HG03342 (cell line): ENCODE results near the gene ESRP2.

Source experiments
- ATAC-seq: cut with Tn5 transposase; IDR thresholded peaks from one replicate; pipeline ENCODE4 v1.9.1; 2021; ENCODE audit warnings: mild to moderate bottlenecking, moderate library complexity; ENCODE audit not compliant: unreplicated experiment

ESRP2 gene

GRCh38 chr16:68223072-68223471 lies 12.9 kb downstream of the ESRP2 start:
- ATAC-seq: no peak

- no peak for ATAC-seq
These were observed 16.1 kb downstream of the ESRP2 start for GRCh38 chr16:68219725-68220351.

- ATAC-seq: no peak
These were observed 18.4 kb downstream of the ESRP2 start for GRCh38 chr16:68217506-68217905.

DNA sequence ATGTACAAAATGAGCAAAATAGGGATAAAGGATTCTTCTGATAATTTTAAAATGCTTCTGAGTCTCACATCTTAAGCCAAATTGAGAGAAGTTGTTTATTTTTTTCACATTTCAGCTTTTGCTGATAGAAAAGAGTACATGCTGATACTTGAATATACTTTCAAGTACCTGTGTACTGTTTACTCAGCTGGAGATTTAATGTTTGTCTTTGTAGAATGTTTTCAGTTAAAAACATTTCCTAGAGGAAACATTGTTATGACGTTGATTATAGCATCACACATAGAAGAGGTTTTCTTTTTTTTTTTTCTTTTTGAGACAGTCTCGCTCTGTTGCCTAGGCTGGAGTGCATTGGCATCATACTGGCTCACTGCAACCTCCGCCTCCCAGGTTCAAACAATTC lies 19.7 kb downstream of the ESRP2 start:
- no peak for ATAC-seq

DNA sequence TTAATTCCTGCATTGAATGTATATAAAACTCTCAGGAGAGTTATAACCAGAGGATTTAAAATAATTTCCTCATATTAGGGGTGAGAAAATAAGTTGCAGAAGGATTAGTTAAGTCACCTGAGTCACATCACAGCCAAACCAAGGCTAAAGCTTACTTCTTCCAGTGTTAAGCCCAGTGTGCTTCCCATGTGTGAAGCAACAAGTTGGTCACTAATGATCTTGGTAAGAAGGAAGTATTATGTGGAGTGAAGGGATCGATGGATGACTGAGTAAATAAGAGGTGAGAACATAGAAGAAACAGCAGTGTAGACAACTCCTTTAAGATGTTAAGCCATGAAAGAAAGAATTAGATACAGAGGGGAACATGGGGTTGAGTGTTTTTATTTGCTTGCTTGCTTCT lies 20.6 kb downstream of the ESRP2 start:
- no peak for ATAC-seq

- ATAC-seq: no peak
These were observed 21.2 kb downstream of the ESRP2 start for GRCh38 chr16:68214726-68215125.

- no peak for ATAC-seq
These were observed 29.7 kb downstream of the ESRP2 start for GRCh38 chr16:68206245-68206644.

- no peak for ATAC-seq
These were observed 33.8 kb downstream of the ESRP2 start for GRCh38 chr16:68202091-68202519.

GRCh38 chr16:68200088-68200783 lies 35.7 kb downstream of the ESRP2 start:
- ATAC-seq: no peak

DNA sequence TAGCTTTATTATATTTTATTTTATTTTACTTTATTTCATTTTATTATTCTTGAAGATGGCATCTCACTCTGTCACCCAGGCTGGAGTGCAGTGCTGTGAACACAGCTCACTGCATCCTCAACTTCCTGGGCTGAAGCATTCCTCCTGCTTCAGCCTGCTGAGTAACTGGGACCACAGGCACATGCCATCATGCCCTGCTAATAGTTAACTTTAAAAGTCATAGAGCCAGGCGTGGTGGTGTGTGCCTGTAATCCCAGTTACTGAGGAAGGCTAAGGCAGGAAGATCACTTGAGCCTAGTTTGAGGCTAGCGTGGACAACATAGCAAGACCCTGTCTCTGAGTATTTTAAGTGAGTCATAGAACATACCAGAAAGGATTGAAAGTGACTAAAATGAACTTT lies 38.7 kb downstream of the ESRP2 start:
- ATAC-seq: no peak

GRCh38 chr16:68194251-68194650 lies 41.7 kb downstream of the ESRP2 start:
- no peak for ATAC-seq

GRCh38 chr16:68190736-68191510 lies 45.0 kb downstream of the ESRP2 start:
- no peak for ATAC-seq

GRCh38 chr16:68190081-68190480 lies 45.8 kb downstream of the ESRP2 start:
- no peak for ATAC-seq

DNA sequence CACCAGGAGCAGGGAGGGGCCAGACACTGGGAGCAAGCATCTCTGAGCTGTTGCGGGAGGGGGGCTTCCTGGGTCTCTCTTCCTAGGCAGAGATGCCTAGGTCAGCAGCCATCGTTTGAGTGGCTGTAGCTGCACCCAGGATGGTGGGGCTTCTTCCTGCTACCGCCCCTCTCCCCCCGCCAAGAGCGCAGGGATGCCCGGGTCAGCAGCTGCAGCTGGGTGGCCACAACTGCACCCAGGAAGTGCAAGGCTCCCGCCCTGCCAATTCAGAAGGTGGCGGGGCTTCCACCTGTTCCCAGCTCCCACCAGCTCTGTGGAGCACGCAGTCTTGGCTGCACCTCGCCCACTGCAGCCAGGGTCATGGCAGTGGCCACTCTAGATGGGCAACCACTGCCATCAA lies 47.8 kb downstream of the ESRP2 start:
- ATAC-seq: no peak

DNA sequence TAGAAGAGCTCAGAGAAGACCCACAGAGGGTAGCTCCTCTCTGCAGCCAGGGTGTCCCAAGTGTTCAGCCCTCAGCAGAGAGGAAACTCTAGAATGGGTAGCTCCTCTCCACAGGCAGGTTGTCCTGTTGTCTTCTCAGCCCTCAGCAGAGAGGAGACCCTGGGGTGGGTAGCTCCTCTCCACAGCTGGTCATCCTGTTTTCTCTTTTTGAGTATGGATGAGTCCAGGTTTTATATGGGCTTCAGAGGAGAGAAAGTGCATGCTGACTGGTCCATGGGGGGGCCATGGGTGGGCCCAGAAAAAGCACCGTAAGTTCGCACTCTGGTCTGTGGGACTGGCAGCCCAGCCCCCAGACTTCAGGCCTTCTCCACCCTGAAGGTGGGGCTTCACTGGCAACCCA lies 48.4 kb downstream of the ESRP2 start:
- ATAC-seq: no peak

GRCh38 chr16:68186877-68187276 lies 49.0 kb downstream of the ESRP2 start:
- ATAC-seq: no peak

DNA sequence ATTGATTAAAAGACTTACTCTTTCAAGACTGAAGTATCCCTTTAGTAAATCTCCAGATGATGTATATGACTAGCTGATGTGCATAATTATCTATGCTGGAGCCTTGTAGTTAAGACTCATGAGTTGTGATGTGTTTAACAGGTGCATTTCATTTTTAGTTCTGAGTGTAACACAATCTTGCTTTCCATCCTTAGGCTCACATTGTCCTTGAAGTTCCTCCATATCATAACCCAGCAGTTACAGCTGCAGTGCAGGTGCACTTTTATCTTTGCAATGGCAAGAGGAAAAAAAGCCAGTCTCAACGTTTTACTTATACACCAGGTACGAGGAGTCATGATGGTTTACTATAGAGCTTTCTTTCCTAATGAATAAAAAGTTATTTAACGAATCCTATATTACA lies 52.9 kb downstream of the ESRP2 start:
- ATAC-seq: no peak

GRCh38 chr16:68179855-68180254 lies 56.1 kb downstream of the ESRP2 start:
- no peak for ATAC-seq

GRCh38 chr16:68179196-68179795 lies 56.6 kb downstream of the ESRP2 start:
- ATAC-seq: no peak
